Fibroblast of pulmonary artery (primary cell): Measurements from ENCODE around the gene PLEKHG2.

Source experiments
- DNase-seq: peaks from one replicate; pipeline ENCODE4 v3.0.0-alpha.2; 2010; ENCODE audit warnings: low read depth
- H3K4me3 ChIP-seq: replicated peaks from 2 replicates; pipeline ENCODE4 v1.5.1; 2011; ENCODE audit warnings: low read depth, mild to moderate bottlenecking, control low read depth, low read length, moderate library complexity
- TF ChIP-seq, protein P1 (sequence below): IDR thresholded peaks from 2 replicates; pipeline ENCODE4 v1.5.1; 2011; ENCODE audit warnings: mild to moderate bottlenecking, control low read depth, low read length, inconsistent platforms; ENCODE audit errors: missing control alignments

PLEKHG2 gene

DNA sequence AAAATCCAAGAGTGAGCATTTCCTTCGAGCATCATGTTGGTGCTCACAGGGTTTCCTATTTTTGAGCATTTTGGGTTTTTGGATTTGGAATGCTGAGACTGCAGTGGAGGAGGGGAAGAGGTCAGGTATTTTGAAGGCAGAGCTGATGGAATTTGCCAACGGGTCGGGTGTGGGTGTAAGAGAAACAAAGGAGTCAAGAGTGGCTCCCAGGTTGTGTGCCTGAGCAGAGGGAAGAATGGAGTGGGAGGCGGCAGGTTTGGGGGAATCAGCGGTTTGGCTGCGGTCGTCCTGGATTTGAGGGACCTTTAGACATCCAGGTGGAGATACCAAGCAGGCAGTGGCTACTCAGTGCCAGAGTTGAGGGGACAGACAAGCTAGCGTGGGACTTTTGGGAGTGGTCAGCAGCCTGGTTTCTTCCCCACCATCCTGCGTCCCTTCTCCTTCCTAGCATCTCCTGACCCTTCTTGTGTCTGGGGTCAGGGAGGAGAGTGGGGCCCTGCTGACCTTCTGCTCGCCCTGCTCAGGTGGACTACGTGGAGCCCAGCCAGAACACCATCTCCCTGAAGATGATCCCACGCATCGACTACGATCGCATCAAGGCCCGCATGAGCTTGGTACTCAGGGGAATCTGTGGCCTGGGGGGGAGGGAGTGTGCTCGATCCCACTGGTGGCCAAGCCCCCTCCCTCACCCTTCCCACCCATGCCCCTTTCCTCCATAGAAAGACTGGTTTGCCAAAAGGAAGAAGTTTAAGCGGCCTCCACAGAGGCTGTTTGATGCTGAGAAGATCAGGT lies 53.7 kb downstream of the PLEKHG2 start:
- no peak for DNase-seq
- H3K4me3 ChIP-seq = no peak overlapping the region
- TF ChIP-seq, protein P1, sequence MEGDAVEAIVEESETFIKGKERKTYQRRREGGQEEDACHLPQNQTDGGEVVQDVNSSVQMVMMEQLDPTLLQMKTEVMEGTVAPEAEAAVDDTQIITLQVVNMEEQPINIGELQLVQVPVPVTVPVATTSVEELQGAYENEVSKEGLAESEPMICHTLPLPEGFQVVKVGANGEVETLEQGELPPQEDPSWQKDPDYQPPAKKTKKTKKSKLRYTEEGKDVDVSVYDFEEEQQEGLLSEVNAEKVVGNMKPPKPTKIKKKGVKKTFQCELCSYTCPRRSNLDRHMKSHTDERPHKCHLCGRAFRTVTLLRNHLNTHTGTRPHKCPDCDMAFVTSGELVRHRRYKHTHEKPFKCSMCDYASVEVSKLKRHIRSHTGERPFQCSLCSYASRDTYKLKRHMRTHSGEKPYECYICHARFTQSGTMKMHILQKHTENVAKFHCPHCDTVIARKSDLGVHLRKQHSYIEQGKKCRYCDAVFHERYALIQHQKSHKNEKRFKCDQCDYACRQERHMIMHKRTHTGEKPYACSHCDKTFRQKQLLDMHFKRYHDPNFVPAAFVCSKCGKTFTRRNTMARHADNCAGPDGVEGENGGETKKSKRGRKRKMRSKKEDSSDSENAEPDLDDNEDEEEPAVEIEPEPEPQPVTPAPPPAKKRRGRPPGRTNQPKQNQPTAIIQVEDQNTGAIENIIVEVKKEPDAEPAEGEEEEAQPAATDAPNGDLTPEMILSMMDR = no peak

DNA sequence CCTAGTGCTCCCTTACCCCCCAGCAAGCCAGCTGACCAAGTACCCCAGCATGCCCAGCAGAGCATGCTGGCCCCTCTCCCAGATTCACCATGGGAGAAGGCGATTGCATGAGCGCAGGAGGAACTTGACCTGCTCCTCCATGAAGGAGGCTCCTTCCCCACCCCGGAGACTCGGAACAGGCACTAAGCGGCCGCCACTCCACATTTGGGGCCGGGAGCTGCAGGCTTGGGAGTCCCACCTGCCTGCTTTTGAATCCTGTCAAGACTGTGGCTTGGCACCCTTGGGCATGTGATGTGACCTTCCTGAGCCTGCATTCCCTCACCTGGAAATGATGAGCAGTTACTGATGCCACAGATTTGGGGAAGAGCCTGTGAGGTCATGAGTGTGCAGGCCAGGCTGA lies 55.5 kb downstream of the PLEKHG2 start:
- no peak for DNase-seq
- TF ChIP-seq, protein P1 = no peak
- H3K4me3 ChIP-seq = no peak overlapping the region

DNA sequence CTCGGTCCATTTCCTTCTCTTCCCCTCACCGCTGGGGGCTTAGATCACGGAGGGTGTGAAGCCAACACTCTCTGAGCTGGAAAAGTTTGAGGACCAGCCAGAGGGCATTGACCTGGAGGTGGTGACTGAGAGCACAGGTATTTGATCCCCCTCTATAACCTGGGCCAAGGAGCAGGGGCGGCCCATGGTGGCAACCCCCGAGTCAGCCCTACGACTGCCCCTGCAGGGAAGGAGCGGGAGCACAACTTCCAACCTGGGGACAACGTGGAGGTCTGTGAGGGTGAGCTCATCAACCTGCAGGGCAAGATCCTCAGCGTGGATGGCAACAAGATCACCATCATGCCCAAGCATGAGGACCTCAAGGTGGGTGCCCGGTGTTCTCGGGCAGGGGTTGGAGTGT lies 56.6 kb downstream of the PLEKHG2 start:
- no peak for DNase-seq
- no peak overlapping the region for H3K4me3 ChIP-seq
- TF ChIP-seq, protein P1 = no peak

DNA sequence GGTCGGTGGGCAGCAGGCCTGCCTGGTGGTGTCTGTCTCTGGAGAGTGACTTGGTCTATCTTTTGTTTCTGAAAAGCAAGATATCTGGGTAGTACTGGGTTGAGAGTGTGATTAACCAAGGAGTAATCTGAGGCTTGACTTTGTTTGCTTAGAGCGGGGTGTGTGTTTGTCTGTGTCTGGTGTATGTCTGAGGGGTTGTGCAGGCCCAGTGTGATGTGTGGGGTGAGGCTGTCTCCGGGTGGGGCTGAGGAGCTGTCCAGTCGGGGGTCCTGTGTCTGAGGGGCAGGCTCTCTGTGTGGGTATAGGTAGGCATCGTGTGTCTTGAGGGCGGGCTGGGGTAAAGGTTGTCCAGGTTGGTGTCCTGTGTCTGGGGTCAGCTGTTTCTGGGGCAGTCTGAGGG lies 57.1 kb downstream of the PLEKHG2 start:
- TF ChIP-seq, protein P1 = no peak
- no peak overlapping the region for H3K4me3 ChIP-seq
- DNase-seq = no peak

DNA sequence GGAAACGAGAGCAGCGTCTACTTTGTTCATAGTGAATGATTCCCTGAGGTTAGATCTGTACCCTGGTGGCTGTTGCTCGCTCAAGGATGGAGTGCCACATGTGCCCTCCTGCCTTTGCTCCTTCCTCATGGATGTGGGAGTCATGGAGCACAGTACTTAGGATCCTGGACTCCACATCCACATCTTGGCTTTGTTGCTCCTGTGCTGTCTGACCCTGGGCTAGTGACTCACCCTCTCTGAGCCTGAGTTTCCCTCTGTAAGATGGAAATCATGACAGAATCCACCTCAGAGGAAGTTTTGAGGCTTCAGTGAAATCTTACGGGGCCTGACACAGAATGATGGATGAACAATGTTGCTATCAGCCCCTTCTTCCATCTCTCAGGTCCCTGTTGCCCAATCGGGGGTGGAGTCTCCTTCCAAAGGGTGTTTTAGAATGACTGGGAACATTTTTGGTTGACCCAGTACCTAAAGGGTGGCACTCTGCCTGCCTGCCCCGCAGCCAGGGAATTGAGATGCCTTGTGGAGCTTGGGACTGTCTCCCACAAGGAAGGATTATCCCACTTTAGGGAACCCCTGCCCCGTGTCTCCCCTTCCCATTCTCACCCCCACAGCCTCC lies 58.4 kb downstream of the PLEKHG2 start:
- no peak for DNase-seq
- TF ChIP-seq, protein P1 = no peak
- no peak overlapping the region for H3K4me3 ChIP-seq

DNA sequence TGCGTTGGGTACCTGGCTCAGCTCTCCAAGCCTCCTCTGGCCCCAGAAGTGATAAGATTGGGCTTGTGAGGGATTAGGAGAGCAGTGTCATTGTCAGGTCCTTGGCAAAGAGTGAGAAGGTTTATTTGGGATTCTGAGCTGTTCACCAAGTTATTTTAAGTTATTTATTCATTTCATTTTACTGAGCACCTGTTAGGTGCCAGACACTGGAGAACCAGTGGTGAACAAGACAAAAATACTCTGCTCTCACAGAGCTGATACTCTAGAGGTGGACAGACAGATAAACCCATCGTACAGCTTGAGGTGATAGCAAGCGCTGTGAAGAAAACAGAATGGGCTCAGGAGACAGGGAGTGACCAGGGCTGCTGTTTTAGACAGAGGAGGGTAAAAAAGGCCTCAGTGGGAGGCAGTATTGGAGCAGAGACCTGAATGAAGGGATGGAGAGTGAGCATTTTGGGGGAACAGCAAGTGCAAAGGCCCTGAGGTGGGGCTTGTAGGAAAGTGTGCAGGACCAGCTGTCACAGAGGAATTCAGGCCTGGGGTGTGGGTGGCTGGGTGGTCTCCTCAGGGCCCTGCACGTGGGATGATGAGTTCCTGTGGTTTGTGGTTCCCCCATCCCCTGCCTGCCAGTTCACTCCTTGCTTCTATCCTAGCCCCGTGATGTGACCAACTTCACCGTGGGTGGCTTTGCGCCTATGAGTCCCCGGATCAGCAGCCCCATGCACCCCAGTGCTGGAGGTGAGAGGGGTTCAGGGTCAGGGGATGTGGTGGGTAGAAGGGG lies 59.5 kb downstream of the PLEKHG2 start:
- no peak for DNase-seq
- no peak overlapping the region for H3K4me3 ChIP-seq
- TF ChIP-seq, protein P1 = no peak
